HG03196 (cell line): ENCODE results near the gene CCDC82.

Experiments
- ATAC-seq: cut with Tn5 transposase; IDR thresholded peaks from one replicate; pipeline ENCODE4 v1.9.1; 2021; ENCODE audit not compliant: unreplicated experiment

CCDC82 gene

GRCh38 chr11:96329855-96330510, 59.7 kb downstream of the CCDC82 start:
- ATAC-seq, result no peak

DNA sequence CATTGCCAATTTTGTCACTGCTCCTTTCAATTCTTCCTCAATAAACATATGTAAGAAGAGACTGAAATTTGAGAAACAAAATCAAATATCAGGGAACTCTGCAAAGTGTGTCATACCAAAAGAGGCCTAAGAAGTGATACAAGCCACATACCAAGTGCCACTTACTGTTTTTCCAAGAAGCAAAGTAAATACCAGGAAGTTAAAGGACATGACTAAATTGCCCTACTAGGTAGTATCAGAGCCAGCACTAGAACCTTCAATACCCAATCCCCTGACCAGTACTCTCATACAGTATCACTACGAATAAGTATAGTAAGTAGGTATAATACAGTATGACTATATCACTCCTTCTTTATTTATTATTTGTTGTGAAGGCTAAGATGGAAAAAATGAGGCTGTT, 60.3 kb downstream of the CCDC82 start:
- no peak for ATAC-seq

- no peak for ATAC-seq
These were observed 61.2 kb downstream of the CCDC82 start for GRCh38 chr11:96328395-96329010.

DNA sequence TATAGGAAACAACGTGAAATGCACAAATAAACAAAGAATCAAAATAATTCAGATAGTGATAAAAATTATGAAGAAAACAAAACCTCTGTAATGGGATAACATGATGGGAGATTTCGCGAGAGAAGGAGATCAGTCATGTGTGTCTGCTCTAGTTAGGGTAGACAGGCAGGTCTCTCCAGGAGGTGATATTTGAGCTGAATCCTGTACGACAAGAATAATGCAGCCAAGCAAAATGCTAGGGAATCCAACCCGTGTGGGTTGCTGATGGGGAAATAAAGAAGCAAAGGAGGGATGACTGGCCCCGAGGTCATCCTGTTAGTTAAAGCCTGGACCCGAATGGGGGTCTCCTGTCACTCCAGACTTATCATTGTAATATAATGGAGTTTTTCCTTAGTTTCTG, 62.8 kb downstream of the CCDC82 start:
- ATAC-seq, result no peak

- no peak for ATAC-seq
These were observed 64.8 kb downstream of the CCDC82 start for GRCh38 chr11:96324912-96325311.

DNA sequence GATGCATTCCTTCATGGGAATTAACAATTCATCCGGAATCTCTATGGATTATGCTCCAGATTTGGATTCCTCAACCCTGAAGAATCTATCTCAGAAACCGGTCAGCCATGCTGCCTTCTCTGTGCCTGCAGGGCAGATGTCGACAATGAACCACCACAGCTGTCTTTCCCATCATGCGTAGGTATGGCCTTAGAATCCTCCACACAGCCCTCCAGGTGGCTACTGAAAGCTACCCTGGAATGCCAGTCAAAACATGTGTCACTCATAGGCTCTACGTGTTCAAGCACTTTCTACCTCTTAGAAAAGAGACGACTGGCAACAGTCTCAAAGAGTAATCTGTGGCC, 66.1 kb downstream of the CCDC82 start:
- no peak for ATAC-seq

DNA sequence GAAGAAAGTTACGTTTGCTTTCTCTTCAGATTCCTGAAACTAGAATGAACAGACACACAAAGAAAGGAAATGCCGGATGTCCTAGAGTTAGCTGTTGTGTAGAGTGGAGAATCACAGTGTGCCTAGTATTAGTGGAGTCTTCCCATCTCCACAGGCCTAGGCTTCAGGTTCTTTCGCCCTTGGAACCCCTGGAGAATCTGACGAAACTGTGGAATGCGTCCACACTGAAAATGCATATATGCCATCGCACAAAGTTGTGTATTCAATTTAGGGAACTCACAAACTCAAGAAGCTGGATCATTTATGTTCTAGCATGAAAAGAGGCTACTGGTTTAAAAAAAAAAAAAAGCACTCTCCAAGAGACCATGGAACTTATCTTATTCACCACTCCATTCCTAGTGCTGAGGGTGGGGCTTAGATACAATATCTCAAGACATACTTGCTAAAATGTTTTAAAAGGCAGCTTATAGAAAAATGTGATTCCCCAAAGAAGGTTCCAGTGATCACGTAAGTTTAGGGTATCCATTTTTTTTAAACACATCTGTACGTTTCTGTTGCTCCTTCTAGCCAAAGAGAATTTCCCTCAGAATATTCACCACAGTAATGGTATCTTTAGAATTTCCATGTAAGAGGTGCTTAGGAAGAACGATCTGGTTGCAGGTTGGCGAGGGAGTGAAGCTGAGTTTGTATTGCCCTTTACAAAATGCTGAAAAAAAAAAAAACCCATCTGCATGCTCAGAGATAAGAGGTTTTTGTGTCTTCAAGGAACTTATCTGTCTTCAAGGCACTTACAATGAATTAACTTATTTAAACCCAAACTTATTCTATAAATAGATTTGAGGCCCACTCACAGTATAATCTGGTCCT, 66.7 kb downstream of the CCDC82 start:
- no peak for ATAC-seq

GRCh38 chr11:96321091-96321490, 68.6 kb downstream of the CCDC82 start:
- ATAC-seq, result no peak

GRCh38 chr11:96319898-96320656, 69.6 kb downstream of the CCDC82 start:
- ATAC-seq, result no peak

DNA sequence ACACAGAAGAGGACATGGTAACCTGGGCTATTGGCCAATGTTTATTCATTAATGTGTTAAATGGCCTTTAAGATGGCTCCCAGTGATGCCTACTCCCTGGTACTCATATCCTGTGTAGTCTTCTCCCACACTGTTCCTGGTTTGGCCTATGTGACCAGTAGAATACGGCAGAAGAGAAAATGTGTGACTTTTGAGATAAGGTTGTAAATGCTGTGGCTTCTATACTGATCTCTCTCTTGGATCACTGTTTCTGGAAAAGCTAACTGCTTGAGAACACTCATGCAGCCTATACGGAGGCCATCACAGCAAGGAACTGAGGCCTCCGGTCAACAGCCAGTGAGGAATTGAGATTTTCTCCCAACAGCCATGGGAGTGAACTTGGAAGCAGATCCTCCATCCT, 70.9 kb downstream of the CCDC82 start:
- no peak for ATAC-seq

- no peak for ATAC-seq
These were observed 71.3 kb downstream of the CCDC82 start for GRCh38 chr11:96318399-96318798.

DNA sequence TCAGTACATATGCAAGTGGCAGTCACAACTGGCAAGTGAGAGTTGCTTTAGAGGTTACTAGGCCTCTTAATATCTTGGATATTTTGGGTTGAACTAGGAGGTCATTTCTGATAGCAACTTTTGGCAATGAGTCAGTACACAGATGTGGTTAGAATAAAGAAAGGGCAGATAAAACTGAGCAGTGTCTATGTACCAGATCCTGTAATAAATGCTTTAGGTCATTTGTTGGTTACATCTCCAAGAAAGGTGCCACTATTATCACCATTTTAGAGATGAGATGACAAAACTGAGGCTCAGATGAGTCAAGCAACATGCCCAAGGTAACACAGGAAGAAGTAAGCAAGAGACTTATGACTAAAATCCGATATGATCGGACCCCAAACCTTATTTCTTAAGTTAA, 71.7 kb downstream of the CCDC82 start:
- ATAC-seq, result no peak

DNA sequence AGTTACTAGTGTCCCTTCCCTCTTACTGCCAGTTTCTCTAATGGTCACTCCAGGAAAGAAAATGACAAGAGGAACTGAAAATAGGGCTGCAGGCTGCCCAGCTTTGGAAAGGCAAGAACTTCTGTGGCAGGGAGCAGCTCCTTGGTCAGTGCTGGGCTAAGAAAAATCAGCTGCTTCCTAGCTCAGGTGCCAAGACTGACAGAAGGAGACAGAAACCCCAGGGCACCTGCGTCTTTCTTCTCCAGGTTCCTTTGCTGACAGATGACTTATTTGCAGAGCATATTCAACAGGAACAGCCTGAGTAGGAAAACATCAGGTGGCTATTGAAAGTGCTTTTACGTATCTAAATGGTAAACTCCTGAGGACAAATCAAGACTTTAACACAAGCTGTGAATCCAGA, 72.1 kb downstream of the CCDC82 start:
- ATAC-seq, result no peak

DNA sequence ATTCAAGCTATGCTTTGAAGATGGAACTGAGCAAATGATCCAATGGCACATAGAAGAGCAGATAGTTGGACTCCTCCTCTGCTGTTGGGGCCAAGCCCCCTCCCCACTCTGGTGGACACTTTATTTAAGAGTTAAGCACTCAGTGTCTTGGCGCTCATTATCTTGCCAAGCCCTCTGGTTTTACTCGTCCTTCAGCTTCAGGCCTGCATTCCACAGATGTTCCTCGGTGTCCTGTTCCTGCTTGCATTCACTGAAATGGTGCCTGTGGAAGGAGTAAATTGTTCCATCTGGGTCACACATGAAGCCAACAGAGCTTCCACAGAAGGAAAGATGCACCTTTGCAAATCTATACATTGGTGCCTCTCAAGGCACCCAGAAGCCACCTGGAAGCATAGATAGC, 72.8 kb downstream of the CCDC82 start:
- ATAC-seq, result no peak

- ATAC-seq, result no peak
These were observed 74.2 kb downstream of the CCDC82 start for GRCh38 chr11:96315476-96315875.

DNA sequence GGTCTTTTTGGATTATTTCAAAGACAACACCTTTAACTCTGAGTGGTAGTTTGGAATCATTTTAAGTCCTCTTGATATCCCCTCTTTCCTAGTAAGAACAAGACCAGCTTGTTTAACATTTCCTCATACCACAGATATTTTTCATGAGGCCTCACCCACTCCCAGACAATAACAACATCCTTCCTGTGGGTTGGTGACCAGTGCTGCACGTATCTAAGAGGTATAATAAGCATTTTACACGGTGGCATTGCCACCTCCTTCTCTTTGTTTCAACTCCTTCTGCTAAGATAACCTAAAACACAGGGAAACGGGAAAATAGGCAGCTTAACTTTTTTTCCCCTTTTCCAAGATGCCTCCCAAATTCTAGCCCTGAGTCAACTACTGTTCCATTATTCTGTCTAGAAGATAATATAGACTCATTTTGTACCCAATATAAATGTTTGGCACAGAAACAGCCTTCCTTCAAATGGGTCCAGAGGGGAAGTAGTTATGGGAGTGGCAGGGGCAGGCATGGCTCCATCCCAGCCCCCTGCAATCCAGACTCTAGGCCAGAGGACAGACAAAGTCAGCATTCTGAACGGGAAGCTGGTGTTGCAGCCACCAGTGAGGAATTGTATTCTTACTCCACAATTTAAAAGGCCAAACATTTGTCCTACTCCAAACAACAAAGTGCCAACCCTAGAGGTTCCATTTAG, 75.2 kb downstream of the CCDC82 start:
- ATAC-seq, result no peak

DNA sequence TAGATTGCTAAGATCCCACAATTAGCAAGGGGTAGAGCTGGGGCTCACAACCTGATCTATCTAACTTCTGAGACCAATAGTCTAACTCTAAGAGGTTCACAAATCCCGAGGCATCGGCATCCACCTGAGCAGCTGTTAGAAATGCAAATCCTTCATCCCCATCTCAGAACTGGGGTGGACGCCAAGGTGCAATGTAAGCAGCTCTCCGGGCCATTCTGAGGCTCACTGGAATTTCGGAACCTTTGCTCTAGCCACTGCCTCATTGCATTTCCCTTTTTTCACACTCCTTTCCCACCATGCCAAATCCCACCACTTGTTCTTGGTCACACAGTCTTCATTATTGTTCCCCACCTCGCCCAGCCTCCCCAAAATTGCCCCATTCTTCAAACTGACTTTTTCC, 76.5 kb downstream of the CCDC82 start:
- no peak for ATAC-seq

DNA sequence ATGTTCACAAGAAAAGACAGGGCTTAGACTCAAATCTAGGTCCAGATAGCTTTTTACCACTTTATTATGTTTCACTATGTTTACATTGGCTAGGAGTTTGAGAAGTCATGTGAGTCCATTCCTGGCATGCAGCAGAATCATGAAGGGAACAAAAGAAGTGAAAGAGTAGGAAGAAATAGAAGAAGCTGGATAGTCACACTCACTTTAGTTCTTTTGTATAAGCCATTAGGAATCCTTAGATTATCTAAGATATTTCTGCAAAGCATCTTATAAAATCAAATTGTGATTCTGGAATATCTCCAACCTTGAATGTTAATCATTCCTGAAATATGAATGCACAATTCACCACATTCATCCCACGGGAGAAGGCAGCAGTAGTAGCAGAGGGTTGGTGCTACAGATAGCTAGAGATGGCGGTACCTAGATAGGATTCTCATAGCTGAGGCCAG, 78.6 kb downstream of the CCDC82 start:
- ATAC-seq, result no peak

- no peak for ATAC-seq
These were observed 79.5 kb downstream of the CCDC82 start for GRCh38 chr11:96310236-96310635.

GRCh38 chr11:96309643-96310017, 80.1 kb downstream of the CCDC82 start:
- ATAC-seq, result no peak
